CD4-positive, alpha-beta T cell treated with Interleukin-15 for 4 hours (primary cell): ENCODE measurements around the gene WSCD2.
A peak's percentile ranks its signal among the peaks of the same experiment; 100 is the strongest.

ENCODE experiments used
- DNase-seq: peaks from one replicate; pipeline ENCODE4 v3.0.0-alpha.2; 2020; ENCODE audit warnings: low spot score

The WSCD2 gene

DNA sequence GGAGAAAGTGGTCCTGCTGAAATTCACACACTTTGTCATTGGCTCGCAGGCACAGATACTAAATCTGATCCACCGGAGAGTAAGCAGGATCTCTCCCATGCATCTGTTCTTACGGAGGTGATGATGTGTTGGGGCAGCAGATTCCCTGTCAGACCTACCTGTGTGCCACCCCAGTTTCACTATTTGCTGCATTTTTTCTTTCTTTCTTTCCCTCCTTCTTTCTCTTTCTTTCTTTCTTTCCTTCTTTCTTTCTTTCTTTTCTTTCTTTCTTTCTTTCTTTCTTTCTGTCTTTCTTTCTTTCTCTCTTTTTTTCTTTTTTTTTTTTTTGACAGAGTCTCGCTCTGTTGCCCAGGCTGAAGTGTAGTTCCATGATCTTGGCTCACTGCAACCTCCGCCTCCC, 37.4 kb downstream of the WSCD2 start:
- DNase-seq = no peak

DNA sequence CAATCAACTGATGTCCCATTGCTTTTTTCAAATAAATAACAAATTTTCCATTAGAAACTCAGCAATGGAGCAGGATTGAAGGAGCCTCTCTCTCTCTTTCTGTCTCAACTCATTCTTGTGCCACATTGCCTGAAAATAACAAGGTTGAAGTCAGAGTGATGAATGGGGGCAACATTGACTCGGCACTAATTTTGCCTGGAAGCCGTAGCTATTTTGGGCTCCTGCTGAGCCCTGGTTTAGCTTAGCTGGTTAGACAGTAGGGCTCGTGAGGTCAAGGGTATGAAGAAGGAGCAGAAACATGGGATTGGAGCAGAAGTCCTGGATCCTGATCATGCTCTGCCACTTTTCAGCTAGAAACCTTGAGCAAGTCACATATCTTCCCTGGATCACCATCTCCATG, 38.9 kb downstream of the WSCD2 start:
- DNase-seq = no peak

DNA sequence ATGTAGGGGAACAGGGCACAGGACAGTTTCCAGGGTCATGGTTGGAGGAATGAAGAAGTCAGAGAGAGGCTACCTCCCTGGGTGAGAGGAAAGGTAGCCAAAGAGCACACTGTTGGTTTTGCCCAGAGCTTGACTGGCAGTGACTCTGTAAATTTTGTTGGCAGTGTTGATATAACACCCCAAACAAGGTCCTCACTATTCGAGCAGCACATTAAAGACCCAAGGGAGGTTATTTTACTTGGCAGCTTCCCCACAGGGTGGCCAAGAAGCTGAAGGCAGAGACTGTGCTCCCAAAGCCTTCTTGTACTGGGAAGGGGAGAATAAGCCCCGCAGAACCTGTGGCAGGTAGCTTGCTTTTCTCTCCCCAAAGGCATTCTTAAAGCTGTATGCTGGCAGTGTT, 40.6 kb downstream of the WSCD2 start:
- no peak for DNase-seq

DNA sequence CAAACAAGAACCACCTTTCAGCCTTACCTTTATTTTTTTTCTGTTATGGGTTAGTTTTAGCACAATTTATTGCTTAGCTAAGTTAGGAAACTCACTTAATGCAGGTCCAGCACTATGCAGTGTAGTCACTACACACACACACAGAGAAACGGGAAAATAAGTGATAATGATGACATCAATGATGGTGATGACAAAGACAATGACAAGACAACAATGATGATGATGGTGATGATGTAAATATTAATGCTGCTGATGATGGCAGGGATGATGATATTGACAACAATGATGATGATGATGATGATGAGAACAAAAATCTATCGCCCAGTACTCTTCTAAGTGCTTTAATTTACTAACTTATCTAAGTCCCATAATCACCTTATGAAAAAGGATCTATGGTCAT, 41.1 kb downstream of the WSCD2 start:
- no peak for DNase-seq

DNA sequence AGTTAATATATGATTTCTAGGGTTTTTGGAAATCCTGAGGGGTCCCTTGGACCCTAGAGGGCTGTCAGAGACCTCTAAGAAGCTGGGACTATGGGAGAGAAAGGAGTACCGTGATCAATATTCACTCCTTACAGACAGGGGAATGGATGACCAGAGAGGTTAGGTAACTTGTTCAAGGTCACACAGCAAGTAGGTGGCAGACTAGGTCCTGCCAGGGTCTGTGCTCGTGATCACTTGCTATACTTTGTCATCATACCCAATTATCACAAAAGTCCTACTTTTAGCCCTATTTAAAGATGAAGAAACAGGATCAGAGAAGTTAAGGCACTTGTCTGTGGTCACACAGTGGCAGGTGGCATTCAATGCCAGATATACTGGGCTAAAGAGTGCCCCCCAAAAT, 42.9 kb downstream of the WSCD2 start:
- no peak for DNase-seq

DNA sequence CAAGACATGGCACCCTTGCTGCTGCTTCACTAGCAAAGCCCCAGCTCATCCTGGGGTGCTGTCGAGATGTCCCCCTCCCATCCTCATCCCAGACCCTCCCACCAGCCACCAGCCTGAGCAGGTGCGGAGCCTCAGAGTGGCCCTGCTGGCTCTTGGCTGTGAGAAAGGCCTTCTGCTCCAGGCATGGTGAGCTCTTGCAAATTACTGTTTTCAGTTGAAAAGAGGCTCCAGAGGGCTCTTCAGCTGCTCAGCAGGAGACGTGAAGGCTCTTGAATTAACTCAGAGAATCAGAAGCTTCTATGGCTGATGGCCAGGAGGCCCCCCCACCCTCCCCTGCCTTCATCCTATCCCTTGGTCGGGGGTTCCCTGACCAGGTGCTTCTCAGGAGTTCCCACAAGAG, 44.1 kb downstream of the WSCD2 start:
- no peak for DNase-seq

DNA sequence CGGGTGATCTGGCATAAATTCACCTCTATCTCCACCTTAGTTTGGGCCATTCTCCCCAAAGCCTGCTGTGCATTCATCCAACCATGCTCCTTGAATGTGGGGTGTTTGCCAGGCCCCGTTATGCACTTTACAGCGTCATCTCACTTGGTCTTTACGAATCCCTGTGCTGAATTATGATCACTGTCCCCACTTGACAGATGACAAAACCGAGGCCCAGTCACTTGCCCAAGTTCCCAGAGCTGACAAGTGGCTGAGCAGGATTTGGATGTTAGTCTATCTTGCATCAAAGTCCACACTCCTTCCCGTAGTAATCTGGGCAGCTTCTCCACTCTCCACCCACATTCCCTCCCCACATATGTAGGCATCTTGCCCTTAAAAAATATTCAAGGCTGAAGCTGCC, 44.8 kb downstream of the WSCD2 start:
- DNase-seq = no peak

DNA sequence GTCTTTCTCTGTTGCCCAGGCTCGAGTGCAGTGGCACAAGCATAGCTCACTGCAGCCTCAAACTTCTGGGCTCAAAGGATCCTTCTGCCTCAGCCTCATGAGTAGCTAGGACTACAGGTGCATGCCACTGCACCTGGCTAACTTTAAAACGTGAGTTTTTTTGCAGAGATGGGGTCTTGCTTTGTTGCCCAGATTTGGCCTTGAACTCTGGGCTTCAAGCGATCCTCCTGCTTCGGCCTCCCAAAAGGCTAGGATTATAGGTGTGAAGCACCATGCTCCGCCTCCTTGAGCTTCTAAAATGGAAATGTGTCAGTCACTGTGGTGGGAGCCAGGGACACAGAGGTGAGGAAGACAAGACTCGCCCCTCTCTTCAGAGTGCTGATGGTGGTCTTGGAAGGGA, 45.6 kb downstream of the WSCD2 start:
- no peak for DNase-seq

DNA sequence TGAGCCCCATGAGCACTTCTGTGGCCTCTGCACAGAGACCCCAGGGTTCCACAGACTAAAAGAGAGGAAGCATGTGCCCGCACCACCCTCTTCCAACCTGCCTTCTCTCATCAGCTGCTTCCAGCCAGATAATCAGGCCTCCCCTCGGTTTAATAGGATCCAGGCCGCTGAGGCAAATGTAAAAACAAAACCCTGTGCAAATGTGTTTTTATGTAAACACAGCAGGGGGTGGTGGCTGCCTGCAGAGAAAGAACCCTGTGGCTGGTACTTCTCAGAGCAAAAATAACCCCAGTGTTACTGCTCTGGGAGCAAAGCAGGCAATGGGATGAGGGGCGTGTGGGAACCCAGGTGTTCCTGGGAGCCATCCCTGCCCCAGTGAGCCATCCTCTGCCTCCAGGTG, 46.2 kb downstream of the WSCD2 start:
- no peak for DNase-seq

DNA sequence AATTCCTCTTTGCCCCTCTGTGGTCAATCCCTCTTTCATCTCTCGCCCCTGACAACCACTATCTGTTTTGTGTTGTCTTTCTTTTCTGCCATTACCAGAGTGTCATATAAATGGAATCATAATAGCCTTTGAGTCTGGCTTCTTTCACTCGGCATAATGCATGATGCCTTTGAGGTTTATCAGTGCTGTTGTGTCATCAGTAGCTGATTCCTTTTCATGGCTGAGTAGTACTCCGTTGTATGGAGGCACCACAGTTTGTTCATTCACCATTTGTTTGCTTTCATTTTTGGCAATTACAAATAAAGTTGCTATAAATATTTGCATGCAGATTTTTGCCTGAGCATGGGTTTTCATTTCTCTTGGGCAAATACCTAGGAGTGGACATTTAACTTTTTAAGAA, 47.2 kb downstream of the WSCD2 start:
- DNase-seq = no peak

DNA sequence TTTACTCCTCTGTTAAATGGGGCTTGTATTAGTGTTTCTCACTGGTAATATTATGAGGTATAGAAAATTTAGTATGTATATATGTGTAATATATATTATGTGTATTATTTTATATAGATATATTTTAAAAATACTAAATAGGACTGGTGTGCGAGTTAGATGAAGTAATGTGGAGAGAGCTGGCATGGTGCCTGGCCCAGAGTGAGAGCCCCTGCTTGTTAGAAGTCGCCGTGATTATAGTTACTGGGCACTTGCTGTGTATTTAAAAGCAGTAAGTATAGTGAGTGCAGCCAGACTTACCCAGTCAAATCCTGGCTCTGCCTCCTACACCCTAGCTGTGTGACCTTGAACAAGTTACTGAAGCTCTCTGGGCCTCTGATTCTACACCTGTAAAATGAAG, 48.0 kb downstream of the WSCD2 start:
- DNase-seq = no peak

DNA sequence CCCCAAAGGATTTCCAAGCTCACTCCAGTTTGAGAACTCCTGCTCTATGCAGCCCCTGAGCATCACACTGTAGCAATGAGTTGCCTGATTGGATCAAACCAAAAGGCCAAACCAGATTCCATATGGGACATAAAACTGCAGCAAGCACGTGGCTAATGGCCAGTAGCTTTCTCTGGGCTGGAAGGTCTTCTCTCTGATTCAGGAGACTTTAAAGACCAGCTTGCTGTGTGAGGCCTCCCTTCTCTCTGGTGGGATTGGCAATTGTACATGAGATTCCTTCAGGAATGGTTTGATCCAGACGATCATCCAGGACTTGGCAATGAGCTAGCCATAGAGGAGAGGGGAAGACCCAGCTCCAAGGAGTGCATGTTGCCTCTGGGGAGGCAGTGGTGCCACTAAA, 50.2 kb downstream of the WSCD2 start:
- DNase-seq = no peak

DNA sequence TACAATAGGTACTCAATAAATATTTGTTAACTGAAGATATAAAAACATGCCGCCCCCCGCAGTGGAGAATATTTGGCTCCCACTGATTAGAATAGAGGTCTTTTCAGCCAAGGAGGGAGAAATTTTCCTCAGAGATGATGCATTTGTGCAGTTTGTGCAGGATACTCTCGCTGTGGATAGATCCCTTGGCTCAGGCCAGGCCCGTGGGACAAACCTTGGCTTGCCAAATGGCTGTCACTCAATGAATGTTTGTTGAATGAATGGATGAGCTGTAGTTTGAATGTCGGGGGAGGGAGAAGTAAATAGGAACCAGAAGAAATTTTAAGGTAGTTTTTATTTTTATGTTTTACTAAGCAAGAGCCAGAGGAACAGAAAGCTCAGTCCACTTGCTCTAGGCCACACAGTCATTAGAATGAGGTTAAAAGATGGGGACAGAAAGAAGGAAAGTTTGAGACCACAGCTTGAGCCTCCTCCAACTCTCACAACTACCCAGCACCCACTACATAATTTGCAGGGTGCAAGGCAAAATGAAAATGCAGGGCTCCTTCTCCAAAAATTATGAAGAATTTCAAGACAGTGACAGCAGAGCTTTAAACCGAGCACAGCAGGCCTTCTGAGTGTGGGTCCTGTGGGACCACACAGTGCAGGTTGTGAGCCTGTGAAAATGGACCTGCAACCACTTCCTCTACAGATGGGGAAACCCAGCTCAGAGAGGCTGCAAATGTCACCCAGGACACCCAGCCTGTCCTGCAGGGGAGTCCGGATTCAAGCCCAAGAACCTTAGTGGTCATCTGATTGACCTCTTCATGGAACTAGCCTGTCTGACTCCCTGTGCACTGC, 51.4 kb downstream of the WSCD2 start:
- no peak for DNase-seq

DNA sequence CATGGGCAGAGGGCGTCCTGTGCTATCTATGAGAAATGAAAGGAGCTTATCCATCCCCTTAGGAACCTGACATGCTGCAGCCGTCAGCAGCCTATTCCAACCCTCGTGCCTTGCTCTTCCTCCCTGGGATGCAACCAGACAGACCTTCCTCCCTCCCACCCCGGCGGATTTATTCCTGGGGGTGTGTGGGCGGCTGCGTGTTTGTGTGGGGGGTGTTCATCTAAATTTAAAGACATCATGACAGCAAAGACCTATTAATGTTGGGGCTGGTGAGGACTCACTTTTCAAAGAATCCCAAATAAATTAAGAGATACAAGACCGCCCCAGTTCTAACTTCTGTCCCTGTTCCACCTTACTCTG, 52.0 kb downstream of the WSCD2 start:
- no peak for DNase-seq

DNA sequence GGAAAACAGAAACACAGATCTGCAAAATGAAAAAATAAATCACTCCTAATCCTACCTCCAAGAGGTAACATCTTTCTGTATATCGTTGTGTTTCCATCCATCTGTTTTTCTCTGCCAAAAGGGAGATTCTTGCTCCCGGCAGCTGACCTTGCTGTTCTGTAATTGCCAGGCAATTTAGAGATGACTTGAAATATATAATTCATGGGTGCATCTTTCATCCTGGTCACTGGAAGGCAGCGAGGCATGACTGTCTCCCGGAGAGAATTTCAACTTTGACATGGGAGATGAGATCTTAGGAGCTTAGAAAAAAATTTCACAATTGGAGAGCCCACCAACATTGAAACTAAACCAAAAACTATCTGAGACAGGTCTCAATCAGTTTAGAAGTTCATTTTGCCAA, 53.0 kb downstream of the WSCD2 start:
- DNase-seq = no peak

DNA sequence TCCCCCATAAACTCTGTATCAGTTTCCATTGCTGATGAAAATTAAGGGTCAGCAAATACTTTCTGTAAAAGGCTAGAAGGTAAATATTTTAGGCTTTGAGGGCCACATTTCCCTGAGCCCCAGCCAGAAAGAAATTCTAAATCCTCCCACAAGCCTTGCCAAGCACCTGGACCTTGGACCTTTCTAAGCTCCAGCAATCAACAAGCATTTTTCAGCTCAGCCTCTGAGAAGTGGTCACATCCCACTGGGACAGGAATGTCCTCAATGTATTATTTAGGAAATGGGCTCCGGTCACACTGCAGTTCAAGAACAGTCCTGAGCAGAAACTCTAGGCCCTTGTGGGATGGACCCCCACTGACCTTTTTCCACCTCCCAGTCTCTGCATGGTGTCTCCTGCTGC, 55.9 kb downstream of the WSCD2 start:
- no peak for DNase-seq

DNA sequence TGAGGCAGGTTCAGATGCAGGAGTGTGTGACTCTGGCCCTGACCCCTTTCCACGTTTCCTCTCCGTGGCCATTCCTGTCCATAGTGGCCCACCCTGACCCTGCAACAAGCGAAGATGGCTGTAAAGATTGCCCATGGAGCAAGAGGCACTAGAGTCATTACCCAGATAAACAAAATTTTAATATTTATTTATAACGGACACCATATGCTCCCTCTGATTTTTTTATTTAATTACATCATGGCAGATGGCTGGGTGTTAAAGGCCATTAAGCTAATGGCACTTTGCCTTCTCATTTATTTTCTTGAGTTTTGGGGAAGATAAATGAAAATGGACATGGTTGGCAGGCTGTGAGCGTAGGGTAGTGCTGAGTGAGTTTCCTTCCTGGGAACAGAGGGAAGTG, 58.7 kb downstream of the WSCD2 start:
- DNase-seq = no peak

DNA sequence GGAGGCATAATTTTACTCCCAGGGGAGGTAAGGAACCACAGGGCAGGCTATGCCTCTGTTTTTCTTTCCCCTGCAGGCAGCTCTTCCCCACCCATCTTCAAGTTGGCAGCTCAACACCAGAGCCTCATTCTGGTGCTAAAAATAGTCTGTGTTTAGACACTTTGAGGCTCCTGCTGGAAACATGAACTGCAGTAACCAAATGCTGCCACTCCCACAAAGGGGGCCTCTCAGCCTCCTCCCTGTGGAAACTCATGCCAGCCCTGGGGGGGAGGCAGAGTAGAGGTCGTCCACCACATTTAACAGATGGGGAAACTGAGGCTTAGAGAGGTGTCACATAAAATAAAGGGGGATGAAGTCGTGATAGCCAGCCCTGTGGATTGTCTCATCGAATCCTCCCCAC, 61.4 kb downstream of the WSCD2 start:
- DNase-seq = no peak

DNA sequence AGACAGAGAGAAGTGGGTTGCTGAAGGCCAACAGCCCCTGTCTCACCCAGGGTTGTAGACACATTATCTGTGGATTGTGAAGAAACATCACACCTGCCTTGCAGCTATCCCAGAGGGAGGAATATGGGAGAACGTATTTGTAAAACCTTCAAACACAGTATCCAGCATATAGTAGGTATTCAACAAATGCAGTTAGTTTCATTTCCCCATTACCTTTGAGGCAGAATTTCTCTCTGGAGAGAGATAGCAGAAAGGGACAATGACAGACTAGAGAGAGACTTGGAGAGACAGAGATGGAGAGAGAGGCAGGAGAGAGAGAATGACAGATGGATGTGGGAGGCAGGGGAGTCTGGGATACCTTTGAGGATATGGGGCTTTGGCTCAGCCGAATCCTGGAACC, 62.0 kb downstream of the WSCD2 start:
- no peak for DNase-seq

DNA sequence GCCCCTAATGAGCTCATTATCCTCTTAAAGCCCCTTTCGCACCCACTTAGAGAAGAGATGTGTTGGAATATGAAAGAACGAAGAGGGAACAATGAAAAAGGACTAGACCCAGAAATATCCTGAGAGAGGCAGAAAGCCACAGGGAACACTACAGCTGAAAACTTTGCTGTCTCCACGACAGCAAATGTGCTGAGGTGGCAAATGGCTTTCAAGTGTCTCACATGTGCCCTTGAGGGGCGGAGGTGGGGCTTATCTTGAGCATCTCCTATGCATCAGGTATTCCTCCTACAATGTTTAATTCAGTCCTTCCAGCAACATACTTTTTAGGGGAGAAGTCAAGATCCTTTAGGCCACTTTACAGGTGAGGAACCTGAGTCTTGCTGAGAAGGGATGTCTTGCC, 62.9 kb downstream of the WSCD2 start:
- no peak for DNase-seq

DNA sequence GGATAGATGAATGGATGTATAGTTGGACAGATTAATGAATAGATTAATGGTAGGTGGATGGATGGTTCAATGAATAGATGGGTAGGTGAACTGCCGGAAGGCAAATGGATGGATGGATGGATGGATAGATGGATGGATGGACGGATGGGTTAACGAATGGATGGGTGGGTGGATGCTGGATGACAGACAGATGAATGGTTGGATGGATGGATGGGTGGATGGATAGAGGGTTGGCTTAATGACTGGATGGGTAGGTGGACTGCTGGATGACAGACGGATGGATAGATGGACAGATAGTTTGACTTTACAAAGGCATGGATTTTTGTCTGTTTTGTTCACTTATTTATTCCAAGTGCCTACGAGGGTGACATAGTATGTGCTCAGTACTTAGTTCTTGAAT, 64.4 kb downstream of the WSCD2 start:
- no peak for DNase-seq

DNA sequence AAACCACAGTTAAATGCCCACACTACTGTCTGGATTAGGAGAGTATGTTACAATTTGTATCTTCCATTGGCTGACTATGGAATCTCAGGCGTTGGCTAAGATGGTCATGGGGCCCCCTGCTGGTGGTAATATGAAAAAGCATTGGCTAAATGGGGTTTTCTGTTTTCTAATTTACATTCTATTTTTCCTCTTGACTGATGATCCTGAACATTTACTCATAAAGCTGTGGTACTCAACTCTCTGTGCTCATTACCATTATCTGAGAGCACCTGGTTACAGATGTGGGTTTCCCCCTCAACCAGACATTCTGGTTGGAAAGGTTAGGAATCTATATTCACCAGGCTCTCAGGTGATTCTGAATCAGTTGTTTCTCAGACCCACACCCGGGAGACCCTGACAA, 64.8 kb downstream of the WSCD2 start:
- DNase-seq = peak; percentile 23

DNA sequence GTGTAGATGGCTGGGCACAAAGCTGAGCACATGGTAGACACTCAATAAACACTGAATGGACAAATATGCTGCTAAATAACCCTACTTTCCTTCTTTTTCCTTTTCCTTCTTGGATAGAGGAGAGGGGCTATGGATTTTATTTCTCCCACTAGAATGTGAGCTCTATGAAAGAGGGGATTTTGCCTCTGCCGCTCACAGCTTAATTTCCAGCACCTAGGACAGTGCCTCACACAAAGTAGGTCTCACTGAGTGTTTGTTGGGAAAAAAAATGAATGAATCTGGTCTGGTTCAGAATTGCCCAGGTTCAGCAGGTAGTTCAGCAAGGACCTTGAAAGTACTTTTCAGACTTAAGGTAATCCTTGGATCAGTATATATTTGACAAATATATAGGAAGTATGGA, 65.5 kb downstream of the WSCD2 start:
- no peak for DNase-seq

DNA sequence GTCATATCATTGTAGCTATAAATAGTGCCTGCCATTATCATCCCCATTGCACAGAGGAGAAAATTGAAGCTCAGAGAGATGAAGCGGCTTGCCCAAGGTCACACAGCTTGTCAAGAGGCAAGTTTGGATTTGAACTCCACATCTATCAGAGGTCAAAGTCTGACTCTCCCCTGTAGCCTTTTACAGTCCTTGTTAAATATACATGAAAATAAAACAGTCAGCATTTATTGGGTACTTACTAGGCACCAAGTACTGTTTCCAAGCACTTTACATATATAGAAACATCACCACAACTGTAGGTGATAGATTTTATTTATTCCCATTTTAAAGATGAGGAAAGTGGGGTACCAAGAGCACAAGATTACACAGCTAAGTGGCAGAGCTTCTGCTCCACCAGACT, 67.2 kb downstream of the WSCD2 start:
- DNase-seq = no peak

DNA sequence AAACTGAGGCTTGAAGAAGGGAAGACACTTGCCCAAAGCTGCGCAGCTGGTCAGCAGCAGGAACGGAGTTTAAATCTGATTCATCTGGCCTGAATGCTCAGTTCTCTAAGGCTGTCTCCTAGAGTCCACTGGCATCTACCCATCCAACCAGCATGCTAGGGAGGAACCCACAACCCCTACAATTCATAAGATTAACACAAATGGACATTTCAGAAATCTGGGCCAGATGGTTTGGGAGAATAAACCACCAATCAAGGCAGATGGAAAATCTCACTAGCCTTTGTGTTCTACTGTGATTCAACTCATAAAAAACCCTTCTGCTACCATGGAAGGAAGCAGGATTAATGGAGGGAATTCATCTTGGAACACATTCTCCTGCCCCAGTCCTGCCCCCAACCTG, 67.8 kb downstream of the WSCD2 start:
- DNase-seq = no peak
